ENCODE results near the gene RFFL.

- TF ChIP-seq CTCF (IDR thresholded peaks at IDR 0.05) = no peak
- TF ChIP-seq POLR2A (IDR thresholded peaks at IDR 0.05) = no peak
Observed at GRCh38 chr17:35001549-35001948, 62.0 kb downstream of the RFFL start.
